Mucosa of gallbladder (tissue), 1 donor: ENCODE data around the gene CITED2. TPM values are rescaled to one million over a fixed set of nuclear protein-coding genes. Genes with fewer than 3 reads are reported as not detected.
"Not testable (repeated sequence)": the region's sequence is repeated elsewhere in the genome, so short reads cannot be mapped to it uniquely, and the experiment has no call there.

Experiments
- DNase-seq: peaks from one replicate; pipeline ENCODE4 v3.0.0-alpha.2; 2020; ENCODE audit warnings: low spot score
- total RNA-seq: library from RNA; stranded (reverse); gene quantifications from one replicate; pipeline ENCODE4 v1.2.1, GENCODE V29; 2021
- donor health status: DM: no; HTN: no; CAD: no.

CITED2 gene, protein sequence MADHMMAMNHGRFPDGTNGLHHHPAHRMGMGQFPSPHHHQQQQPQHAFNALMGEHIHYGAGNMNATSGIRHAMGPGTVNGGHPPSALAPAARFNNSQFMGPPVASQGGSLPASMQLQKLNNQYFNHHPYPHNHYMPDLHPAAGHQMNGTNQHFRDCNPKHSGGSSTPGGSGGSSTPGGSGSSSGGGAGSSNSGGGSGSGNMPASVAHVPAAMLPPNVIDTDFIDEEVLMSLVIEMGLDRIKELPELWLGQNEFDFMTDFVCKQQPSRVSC
- total RNA-seq: 176 TPM

- peak; percentile 95 for DNase-seq
These were observed at the start of gene CITED2 for GRCh38 chr6:139374357-139375225. Gene CITED2, minus strand, starts transcription at chr6:139374648. Its CDS starts 704 bp downstream, at chr6:139373944.

GRCh38 chr6:139423037-139423703 lies 48.7 kb upstream of the CITED2 start:
- DNase-seq: no peak

DNA sequence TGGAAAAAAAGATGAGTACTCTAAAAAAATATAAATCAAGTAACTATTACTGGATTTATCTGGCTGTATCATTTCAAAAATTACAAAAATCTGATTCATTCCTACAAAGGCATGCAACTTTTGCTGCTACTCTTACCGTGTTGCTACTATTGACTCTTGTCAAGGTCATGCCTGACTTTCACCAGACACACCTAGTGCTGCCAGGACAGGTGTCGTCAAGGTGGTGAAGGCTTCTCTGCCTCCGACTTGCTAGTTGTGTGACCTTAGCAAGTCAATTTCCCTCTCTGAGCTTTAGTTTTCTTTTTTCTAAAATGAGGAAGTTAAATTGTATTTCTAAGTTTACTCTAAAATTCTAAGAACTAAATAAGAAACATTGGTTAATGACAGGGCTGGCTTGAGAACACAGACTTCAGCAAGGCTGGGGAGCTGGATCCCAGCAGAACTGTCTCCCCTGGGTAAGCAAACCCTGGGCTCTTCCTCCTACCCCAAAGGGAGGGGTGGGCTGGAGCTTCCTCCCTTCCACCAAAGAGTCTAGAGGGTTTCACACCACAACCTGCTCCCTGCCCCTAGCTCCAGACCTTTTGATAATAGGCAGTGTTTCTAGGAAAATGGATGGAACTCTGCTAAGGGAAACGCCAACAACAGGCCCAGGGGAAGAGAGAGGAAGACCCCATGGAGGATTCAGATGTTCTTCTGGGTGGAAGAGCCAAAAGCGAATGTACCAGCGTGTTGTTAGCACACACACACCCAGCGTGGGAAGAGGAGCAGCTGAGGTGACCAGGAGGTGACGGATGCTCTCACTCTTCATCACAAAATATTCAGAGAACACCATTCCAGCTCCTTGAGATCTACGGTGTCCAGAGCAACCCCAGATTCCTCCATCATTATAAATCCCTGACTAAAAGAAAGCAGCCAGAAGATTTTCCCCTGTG lies 47.9 kb upstream of the CITED2 start:
- no peak for DNase-seq

DNA sequence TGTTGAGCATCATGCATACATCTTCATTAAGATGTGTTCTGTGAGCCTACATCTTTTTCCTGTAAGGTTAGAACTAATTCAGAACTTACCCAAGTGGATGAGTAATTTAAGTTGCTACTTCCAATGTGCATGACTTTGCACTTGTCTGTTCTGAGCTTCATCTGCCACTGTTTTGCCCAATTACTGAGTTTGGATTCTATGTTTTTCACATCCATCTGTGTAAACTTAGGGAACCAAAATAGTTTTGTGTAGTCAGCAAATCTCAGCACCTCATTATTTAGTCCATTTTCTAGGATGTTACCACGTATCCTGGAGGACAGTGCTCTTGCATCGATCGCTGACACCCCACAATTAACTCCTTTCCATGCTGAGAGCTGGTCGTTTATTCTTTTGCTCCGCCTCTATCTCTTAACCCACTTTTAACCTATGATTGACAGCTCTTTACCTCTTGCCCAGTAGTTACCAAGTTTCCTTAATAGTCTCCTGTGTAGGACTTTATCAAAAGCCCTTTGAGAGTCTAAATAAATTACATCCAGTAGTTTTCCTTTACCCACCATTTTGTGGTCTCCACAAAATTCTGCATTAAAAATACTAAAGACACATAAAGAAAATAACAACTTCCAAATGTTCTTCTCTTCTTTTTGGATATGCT lies 44.2 kb upstream of the CITED2 start:
- no peak for DNase-seq

- no peak for DNase-seq
These were observed 41.7 kb upstream of the CITED2 start for GRCh38 chr6:139416146-139416545.

- no peak for DNase-seq
These were observed 40.9 kb upstream of the CITED2 start for GRCh38 chr6:139415365-139415764.

DNA sequence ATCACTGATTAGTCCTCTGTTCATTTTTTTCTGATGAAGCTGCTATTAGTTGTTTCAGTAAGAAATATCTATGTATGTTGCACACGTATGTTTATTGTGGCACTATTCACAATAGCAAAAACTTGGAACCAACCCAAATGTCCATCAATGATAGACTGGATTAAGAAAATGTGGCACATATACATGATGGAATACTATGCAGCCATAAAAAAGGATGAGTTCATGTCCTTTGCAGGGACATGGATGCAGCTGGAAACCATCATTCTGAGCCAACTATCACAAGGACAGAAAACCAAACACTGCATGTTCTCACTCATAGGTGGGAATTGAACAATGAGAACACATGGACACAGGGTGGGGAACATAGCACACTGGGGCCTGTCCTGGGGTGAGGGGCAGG lies 37.7 kb upstream of the CITED2 start:
- not testable (repeated sequence) for DNase-seq

DNA sequence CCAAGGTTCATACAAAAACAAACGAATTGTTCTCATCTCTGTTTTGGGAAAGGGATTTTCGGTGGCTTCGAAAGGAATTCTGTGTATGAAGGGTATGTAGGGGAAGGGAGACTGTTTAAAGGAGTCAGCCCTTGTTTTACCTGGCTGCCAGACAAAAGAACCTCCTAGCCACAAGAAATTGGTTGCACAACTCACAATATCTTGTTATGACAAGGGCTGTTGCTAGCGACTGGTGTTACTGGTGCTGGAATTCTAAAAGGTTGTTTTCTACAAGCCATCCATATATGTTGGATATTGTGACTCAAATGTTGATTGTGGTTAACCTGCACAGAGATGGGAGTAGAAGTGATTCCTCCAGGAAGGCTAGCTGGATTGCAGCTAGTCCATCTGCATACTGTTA lies 34.6 kb upstream of the CITED2 start:
- DNase-seq: no peak

GRCh38 chr6:139407718-139408222 lies 33.3 kb upstream of the CITED2 start:
- DNase-seq: no peak

DNA sequence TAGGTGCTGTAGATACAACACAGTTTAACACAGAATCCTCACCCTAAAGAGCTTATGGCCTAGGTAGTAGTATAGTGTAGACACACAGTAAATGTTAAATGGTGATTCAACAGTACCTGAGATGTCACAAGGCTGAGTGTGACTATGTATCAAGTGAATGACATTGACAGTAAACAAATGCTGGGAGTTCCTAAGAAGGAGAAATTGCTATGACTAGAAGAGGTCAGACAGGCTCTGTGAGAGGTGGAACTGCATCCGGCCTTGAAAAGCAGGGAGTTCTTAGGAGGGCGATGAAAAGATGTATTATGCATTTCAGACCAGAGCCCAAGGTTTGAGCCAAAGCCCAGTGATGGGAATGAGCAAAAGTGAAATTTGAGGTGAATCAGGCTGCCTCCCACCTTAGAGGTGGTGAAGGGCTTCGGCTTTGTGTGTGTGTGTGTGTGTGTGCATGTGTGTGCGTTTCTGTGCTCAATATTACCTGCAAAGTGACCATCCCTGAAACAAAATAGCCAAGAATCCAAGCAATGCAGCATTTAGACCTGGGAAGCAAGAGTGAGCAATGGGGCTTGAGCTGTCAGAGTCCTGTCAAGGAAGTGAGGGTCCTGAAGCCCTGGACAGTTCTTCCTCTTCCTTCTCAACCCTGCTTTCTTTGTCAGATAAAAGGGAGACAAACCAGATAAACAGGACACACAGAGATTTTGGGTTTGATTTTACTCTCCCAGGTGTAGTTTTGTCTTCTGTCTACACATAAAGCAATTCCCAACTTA lies 32.3 kb upstream of the CITED2 start:
- no peak for DNase-seq

DNA sequence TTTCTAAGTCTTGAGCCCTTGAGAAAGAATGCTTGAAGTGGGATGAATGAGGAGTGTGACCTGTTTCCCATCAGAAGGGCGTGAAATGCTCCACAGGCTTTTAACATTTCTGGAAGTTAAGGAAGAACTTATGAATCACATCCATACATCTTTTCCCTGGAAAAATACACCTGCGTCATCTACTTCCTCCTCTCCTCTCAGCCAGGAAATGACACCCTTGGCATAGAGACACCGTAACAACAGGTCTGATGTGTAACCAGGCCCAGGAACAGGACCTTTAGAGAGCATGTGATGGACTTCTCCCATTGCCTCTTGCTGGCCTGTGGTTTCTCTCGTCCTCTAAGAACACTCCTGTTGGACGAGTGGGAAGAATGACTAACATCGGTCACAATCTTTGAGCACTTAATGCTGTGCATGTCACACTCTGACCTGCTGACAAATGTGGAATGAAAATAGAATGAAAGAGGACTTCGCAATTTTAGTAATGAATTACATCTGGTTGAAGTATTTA lies 28.5 kb upstream of the CITED2 start:
- DNase-seq: no peak

DNA sequence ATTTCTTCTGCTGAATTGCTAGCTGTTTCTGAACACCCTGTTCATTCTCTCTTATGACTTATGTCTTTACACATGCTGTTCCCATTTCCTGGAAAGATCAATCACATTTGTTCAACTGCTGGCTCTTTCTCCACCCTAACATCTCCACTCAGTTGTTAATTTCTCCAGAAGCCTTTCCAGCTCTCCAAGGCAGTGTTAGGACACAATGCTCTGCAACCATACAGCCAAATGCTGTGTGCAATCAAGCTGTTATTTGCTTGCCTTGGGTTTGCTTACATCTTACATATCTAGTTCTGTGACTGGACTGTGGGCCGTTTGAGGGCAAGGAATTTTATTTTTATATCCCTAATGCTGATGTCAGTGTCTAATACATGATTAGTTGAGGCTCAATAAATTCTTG lies 24.2 kb upstream of the CITED2 start:
- DNase-seq: no peak

- DNase-seq: no peak
These were observed 21.4 kb upstream of the CITED2 start for GRCh38 chr6:139395891-139396301.

DNA sequence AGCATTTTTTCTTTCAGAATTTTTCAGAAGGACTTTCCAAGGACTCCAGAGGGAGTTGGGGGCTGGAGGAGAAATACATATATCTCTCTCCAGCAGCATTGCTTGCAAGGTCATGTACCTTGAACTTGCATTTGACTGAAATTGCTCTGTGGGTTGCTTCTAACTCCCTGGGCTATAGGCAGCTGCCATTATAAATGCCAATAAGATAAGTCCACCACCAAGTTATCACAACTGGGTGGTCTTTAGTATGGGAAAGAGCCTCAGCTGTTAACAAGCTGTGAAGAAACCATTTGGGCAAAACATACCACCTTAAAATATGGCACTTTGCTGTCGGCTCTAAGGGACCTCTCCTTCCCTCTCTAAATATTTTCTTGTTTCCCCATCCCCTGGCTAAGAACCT lies 20.9 kb upstream of the CITED2 start:
- no peak for DNase-seq

- no peak for DNase-seq
These were observed 19.7 kb upstream of the CITED2 start for GRCh38 chr6:139394027-139394649.

DNA sequence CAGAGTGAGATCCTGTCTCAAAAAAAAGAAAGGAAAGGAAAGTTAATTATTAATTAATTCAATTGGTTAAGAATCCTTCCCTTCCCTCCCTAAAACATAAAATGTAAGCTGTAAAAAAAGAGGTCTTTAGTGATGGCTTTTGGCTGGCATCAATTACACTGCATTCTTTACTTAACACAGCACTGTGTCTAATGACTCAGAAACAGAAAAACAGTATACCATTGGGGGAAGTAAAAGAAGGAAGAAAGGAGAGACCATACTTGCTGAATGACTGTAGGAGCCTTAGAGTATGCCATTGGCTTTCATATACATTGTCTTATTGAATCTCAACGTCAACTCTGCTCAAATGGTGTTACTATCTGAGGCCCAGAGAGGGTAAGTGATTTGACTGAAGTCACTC lies 18.3 kb upstream of the CITED2 start:
- DNase-seq: no peak

- DNase-seq: no peak
These were observed 17.3 kb upstream of the CITED2 start for GRCh38 chr6:139391709-139392108.

- no peak for DNase-seq
These were observed 16.0 kb upstream of the CITED2 start for GRCh38 chr6:139390447-139390846.

GRCh38 chr6:139388384-139388783 lies 13.9 kb upstream of the CITED2 start:
- DNase-seq: no peak
